Kidney capillary endothelial cell (primary cell): ENCODE measurements around the gene MYO5A.
"Not testable (repeated sequence)": the region's sequence is repeated elsewhere in the genome, so short reads cannot be mapped to it uniquely, and the experiment has no call there.

ENCODE experiments used
- DNase-seq: peaks from one replicate; pipeline ENCODE4 v3.0.0-alpha.2; 2018; ENCODE audit warnings: low spot score

Gene MYO5A

GRCh38 chr15:52463638-52464037 is 65.0 kb downstream of the MYO5A start:
- DNase-seq, result no peak

DNA sequence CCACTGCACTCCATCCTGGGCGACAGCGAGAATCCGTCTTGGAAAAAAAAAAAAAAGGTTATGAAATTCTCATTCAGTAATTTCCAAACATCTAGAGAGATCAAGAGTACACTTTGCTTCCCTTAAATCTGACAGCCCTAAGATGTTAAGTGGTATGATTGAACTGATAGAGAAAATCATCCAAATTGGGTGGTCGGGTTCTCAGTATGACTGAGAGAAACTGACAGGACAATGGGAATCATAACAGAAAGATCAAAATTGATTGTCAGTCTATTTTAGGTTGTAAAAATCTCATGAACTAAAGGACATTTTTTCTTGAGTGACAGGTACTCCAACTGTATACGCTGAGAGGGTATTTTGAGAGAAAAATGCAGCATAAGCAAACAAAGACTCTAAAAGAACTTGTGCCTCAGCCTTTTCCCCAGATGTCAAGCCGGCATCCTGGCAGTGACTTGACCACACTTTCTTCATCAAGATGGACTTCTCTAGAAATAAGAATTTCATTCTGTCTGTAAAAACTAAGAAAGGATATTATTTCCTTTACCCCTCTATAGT is 65.8 kb downstream of the MYO5A start:
- DNase-seq, result no peak

- DNase-seq, result not testable (repeated sequence)
These were observed 69.0 kb downstream of the MYO5A start for GRCh38 chr15:52459701-52460100.

- DNase-seq, result not testable (repeated sequence)
These were observed 69.4 kb downstream of the MYO5A start for GRCh38 chr15:52459265-52459664.

DNA sequence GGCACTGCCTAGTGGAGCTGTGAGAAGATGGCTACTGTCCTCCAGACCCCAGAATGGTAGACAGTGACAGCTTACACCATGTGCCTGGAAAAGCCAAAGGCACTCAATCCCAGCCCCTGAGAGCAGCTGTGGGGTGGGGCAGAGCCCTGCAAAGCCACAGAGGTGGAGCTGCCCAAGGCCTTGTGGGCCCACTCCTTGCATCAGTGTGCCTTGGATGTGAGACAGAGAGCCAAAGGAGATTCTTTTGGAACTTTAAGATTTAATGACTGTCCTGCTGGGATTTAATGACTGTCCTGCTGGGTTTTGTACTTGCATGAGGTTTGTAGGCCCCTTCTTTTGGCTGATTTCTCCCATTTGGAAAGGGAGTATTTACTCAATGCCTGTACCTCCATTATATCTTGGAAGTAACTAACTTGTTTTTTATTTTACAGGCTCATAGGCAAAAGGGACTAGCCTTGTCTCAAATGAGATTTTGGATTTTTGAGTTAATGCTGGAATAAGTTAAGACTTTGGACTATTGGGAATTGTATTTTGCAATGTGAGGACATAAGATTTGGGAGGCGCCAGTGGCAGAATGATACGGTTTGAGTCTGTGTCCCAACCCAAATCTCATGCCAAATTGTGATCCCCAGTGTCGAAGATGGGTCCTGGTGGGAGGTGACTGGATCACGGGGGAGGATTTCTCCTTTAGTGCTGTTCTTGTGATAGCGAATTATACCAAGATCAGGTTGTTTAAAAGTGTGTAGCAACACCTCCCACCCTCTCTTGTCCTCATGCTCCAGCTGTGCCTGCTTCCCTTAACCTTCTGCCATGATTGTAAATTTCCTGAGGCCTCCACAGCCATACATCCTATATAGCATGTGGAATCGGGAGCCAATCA is 80.4 kb downstream of the MYO5A start:
- no peak for DNase-seq

GRCh38 chr15:52445954-52446353 is 82.7 kb downstream of the MYO5A start:
- DNase-seq, result no peak

GRCh38 chr15:52445553-52445952 is 83.1 kb downstream of the MYO5A start:
- no peak for DNase-seq

DNA sequence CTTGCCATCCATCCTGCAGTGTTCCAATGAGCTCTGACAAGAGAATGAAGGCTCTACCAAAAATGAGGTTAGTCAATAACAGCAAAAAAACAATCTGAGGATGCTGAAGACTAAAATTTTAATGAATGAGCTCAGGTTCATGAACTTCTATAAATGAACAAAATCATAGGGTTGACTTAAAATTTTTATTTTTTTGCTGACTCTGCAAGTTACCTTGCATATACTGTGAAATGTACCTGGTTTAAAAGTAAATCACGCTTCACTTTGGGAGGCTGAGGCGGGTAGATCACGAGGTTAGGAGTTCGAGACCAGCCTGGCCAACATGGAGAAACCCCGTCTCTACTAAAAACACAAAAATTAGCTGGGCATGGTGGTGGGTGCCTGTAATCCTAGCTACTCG is 85.5 kb downstream of the MYO5A start:
- not testable (repeated sequence) for DNase-seq

- DNase-seq, result no peak
These were observed 86.8 kb downstream of the MYO5A start for GRCh38 chr15:52441841-52442240.

DNA sequence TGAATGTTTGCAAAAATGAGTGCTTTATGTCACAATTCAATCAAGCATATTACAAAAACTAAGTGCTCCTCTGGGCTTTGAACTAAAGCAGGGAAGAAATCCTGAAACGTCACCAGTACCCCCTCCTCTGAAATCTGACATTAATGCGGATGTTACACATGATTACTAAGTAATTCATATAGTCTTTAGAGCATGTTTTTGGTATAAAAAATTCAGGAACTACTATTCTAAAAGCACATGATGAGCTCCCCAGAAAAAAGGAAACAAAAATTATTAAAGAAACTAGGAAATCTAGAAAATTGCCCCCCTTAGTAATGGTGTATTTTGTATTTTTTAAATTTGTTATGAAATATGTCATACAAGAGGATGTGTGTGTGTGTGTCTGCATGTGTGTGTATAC is 87.7 kb downstream of the MYO5A start:
- DNase-seq, result no peak

DNA sequence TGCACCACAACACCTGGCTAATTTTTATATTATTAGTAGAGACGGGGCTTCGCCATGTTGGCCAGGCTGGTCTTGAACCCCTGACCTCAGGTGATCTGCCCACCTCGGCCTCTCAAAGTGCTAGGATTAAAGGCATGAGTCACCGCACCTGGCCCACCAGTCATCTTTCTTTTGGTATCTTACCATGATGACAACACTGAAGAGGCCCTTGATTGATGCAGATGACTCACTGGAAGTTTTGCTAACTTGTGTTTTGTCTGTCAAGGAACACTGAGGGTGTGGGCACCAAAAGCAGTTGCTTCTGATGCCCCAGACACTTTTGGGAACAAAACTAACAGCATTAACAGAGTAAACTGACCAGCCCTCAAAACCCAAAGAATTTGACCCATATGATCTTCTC is 88.3 kb downstream of the MYO5A start:
- no peak for DNase-seq

GRCh38 chr15:52439470-52439869 is 89.2 kb downstream of the MYO5A start:
- DNase-seq, result no peak

DNA sequence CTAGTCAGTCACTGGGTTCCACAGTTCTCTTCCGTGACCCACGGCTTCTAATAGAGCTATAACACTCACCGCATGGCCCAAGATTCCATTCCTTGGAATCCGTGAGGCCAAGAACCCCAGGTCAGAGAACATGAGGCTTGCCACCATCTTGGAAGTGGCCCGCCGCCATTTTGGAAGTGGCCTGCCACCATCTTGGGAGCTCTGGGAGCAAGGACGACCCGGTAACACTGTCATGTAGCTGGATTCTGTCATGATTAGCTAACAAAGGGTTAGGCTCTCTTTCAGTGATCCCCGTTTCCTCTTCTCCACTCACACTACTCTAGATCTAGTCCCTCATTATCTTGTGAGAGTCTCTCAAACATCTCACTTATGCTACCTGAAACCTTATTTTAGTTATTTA is 89.6 kb downstream of the MYO5A start:
- DNase-seq, result not testable (repeated sequence)

GRCh38 chr15:52438047-52438446 is 90.6 kb downstream of the MYO5A start:
- peak; percentile 30 for DNase-seq

GRCh38 chr15:52437646-52438045 is 91.0 kb downstream of the MYO5A start:
- no peak for DNase-seq

- DNase-seq, result no peak
These were observed 91.7 kb downstream of the MYO5A start for GRCh38 chr15:52436981-52437380.

DNA sequence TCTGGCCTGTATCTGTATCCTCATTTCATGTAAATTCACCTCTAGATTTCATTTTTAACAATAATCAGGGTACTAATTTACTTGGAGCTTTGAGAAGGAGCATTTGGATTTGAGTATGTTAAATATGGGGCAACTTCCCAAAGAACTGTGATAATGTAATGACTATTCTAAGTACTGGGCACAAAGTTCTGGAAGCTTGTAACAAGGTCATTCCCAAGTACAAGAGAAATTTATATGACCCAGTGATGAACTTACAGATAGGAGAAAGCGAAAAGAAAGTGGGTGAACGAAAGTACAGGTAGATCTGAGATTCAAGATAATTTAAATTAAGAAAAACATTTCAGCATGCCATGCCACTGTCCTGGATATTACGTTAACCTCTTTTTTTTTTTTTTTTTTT is 93.8 kb downstream of the MYO5A start:
- no peak for DNase-seq

DNA sequence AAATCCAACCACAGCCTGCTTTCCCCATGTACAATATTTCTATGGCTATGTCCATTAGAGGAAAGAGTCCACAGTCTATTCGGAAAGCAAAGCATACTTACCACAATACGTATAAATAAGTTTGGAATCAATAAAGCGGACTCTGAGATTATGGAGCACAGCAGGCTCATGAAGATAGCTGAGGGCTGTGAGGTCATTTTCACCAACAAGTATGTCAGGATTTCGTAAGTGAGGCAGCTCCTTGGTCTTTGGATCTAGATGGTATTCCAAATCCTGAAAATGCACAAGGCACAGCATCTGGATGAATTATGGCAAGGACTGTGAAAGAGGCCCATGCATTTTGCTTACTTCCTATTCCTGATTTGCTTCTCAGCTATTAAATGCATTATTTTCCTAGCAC is 100.4 kb downstream of the MYO5A start:
- DNase-seq, result no peak

- no peak for DNase-seq
These were observed 100.9 kb downstream of the MYO5A start for GRCh38 chr15:52427804-52428203.

DNA sequence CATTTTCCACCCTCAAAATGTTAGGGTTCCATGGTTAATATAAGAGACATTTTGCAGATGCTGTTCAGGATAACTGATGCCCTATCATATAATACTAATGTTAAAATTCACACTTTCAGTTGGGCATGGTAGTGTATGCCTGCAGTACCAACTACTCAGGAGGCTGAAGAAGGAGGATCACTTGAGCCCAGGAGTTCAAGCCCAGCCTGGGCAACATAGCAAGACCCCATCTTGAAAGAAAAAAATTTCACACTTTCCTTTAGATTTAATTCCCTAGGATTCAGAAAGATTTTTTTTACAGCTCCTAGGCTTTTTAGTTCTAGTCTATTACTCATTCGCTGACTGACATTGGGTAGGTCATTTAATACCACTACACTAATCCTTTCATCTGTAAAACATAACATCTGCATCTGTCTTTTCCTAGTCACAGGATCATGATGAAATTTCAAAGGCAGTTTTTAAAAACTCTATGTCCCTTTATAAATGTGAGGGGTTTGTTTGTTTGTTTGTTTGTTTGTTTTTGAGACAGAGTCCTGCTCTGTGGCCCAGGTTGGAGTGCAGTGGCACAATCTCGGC is 103.7 kb downstream of the MYO5A start:
- DNase-seq, result no peak

DNA sequence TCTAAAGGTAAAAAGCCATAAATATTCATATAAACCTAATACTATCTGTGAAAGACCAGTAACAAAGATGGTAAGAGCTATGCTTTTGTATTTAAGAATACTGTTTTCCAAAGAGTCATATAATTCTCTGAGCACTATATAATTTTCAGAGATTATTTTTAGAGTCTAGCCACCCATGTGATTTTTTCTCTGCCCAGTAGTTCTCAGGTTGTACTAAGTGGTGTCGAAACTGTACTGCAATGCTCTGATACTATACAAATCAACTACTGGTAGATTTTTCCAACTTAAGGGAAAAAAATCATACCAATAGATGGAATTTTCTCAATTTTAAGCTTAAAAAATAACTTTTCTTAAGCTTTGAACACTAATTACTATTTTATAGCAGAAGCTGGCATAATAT is 104.8 kb downstream of the MYO5A start:
- DNase-seq, result no peak

DNA sequence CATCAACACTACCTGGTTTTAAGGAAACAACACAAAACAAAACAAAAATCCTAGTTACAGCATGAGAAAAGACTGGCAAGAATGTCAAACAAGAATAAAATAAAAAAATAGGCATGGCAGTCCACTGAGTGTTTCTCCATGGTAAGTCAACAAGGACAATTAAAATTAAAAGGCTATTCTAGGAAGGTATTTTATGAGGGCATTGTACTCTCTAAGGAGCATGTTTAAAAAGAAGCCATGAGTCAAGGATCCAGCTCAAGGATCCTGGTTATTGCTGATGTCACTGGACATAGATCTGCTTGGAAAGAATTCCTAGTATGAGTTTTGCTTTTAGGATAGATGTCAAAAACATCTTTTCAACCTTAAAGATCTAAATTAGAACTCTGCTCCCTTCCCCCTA is 106.7 kb downstream of the MYO5A start:
- DNase-seq, result no peak

- DNase-seq, result no peak
These were observed 107.7 kb downstream of the MYO5A start for GRCh38 chr15:52421029-52421428.
